Frontal cortex (tissue), 4 donors: ENCODE results near the gene RANGRF. TPM values are rescaled to one million over a fixed set of nuclear protein-coding genes. Genes with fewer than 3 reads are reported as not detected.
A peak's percentile ranks its signal among the peaks of the same experiment; 100 is the strongest.

Experiments
- DNase-seq, 2 donors: peaks; one replicate each; pipeline ENCODE4 v3.0.0; 2012; ENCODE audit warnings: low spot score in 2 of 2
- FAIRE-seq: peaks from 2 replicates; lab custom pipeline; 2012; peaks lifted over from hg19 to GRCh38; lab: Jason Lieb, UNC
- total RNA-seq: library from RNA; depleted of rRNA; stranded (reverse); fragments of >200 nt; gene quantifications from one replicate; pipeline ENCODE4 v1.2.3, GENCODE V29; 2014
- donor health status: control.
- donor health status: control.
- donor health status: control.

Gene RANGRF
- total RNA-seq, 1 donor from 2014 or later: 6.1 TPM

- FAIRE-seq (no peak), DNase-seq (no peak)
Observed at GRCh38 chr17:8272421-8272820, 16.0 kb upstream of the RANGRF start.

GRCh38 chr17:8273884-8274444 is 14.5 kb upstream of the RANGRF start:
- DNase-seq (no peak), FAIRE-seq (no peak)

GRCh38 chr17:8274816-8275215 is 13.7 kb upstream of the RANGRF start:
- FAIRE-seq: no peak
- no peak for DNase-seq

DNA sequence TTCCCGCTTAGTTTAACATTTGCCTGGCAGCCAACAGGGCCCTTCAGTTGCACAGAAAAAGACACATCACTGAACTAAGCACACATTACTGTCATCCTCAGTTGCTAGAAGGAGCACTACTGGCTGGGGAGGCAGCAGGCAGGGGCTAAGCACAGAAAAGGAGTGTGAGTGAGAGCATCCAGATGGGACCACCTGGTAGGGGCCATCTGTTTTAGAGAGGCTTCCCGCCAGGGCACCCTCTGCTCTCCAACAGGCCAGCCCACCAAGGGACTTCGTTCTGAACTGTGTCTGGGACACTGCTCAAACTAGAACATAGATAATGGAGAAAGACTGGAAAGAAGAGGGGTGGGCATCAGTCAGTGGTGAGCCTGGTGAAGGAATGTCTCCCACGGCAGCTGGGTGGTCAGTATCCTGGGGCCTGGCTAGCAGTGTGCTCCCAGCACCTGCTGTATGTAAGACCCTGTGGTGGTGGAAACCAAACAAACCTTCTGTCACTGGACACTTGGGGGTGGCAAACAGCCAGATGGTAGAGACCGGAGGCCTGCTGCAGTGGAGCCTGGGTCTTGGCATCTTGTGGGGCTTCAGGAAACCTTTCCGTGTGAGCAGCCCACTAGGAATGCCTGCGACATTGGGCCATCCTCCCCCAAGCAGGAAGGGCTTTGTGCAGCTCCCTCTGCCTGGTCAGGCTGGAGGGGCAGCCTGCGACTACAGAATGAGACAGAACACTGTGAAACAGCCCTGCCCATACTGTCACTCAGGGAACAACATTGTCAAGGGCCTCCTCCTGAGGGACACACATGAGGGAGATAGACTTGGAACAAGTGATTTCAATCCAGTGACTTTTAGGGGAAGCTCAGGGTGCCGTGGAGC is 12.8 kb upstream of the RANGRF start:
- DNase-seq: no peak
- FAIRE-seq: no peak

GRCh38 chr17:8277317-8277716 is 11.2 kb upstream of the RANGRF start:
- FAIRE-seq: no peak

GRCh38 chr17:8282345-8282744 is 6.1 kb upstream of the RANGRF start:
- DNase-seq: no peak
- FAIRE-seq: no peak

More at GRCh38 chr17:8277317-8277716, 11.2 kb upstream of the RANGRF start:
- no peak for DNase-seq

DNA sequence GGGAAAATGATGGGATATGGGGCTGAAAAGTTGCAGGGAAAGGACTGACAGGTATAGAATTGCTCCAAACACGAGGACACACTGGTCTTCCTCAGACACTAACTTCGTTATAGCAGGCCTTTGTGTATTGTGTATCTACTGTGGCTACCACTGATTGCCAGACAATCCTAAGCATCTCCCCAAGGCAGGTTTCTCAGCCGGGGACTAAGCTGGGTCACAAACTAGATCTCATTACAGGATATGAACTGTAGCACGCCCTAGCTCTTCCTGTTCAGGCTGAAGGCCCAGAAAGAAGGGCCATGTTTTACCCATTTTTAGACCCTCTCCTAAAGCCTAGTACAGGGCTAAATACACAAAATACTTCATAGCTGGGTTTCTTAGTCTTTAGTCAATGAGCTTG is 5.1 kb upstream of the RANGRF start:
- DNase-seq: no peak
- FAIRE-seq: no peak

- FAIRE-seq: no peak
- no peak for DNase-seq
Observed at GRCh38 chr17:8284126-8284525, 4.3 kb upstream of the RANGRF start.

DNA sequence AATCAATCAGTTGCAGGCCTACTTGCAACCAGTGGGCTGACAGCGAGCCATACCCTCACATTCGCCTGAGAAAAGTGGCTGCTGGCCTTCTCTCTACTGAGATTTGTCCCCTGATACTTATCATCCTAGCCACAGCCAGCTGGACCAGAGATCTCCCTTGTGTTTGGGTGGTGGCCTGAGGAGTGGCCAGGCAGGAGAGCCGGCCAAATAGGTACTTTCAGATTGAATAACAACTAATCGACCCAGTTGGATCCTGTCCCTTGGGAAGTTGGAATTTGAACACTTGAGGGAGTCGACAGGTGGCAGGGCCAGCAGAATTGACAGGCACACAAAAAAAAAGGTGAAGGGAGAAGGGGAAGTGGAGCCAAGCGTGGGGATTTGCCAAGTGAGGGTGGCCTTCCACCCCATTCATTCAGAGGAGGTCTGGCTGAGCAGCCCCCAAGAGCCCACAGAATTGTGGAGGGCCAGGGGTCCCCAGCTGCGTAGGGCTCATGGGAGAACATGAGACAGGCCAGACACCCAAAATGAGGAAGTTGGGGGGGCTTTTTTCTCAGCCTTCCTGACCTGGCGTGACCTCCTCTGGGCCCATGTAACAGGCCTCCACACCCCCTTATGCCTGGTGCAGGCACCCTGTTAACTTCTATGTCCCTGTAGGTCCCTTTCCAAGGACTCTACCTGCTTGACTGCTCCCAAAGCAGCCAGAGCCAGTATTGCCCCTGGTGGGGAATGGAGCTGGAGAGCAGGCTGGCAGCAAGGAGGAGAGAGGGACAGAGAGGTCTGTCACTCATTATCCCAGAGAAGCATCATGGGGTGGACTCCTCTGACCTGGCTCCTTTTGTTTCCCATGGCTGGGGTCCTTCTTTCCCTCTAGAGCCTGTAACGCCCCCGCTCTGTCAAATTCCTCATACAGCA is 2.9 kb upstream of the RANGRF start:
- FAIRE-seq: no peak
- DNase-seq: no peak

DNA sequence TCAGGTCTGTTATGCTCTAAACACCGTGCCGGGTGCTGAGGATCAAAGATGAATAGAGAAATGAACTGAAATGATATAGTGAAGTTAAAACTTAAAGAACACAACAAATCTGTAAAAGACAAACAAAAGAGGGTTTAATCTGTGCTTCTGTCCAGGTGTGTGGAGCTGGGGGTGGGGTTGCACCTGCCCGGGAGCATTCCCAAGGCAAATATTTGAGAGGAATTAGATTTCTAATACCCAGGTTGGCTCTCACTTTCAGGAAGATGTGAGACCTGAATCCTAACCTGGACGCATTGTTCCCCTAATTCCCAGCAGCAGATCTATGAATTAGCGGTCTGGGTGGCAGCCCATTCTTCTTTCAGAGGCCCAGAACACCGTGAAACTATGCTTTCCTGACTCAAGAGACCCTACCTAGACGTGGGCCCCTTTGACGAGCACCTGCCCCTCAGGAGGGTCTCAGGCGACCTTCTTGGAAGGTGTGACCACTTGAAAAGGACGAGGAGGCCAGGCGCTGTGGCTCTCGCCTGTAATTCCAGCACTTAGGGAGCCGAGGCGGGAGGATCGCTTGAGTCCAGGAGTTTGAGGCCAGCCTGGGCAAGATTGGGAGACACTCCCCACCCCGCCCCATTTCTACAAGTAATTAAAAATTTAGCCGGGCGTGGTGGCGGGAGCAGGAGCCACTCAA is 677 bp upstream of the RANGRF start:
- DNase-seq (no peak), FAIRE-seq (no peak)

- peak in 1 of 2 donors; percentile 77 for DNase-seq
- no peak for FAIRE-seq
Observed at GRCh38 chr17:8289103-8289397, 580 bp downstream of the RANGRF start.

DNA sequence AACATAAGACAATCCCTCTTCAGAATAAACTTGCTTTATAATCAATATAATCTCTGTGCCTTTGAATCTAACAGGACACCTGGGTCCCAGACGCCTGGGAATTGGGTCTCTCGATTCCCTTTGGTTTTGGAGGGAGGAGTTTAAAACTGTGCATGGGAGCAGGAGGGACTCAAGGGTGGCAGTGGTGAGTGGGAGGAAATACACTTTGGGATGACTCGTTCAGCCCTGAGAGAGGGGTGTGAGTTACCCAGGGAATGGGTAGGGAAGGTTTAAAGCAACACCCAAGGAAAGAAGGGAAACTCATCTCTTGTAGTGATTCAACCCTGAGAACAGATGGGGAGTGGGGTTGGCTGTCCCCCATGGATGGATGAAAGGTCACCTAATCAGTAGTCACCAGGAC is 1.6 kb downstream of the RANGRF start:
- no peak for FAIRE-seq
- no peak for DNase-seq

GRCh38 chr17:8292639-8293395 is 4.3 kb downstream of the RANGRF start:
- DNase-seq (no peak), FAIRE-seq (no peak)

DNA sequence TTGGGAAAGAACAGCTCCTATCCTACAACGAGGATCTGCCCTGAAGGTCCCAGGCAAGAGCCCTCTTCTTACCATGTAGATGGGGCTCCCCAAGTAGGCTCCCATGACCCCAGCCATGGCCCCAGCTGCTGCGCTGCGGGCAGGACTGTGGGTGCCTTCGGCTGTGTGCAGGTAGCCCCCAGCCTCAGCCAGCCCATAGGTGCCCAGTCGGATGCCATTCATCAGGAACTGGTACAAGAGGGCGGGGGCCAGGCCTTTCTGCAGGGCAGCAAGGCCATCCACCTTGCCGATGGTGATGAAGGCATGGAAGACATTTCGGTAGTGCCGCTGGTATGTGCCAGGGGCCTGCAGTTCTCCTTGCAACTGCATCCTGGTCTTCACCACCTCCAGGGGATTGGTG is 5.9 kb downstream of the RANGRF start:
- no peak for FAIRE-seq
- DNase-seq: no peak

DNA sequence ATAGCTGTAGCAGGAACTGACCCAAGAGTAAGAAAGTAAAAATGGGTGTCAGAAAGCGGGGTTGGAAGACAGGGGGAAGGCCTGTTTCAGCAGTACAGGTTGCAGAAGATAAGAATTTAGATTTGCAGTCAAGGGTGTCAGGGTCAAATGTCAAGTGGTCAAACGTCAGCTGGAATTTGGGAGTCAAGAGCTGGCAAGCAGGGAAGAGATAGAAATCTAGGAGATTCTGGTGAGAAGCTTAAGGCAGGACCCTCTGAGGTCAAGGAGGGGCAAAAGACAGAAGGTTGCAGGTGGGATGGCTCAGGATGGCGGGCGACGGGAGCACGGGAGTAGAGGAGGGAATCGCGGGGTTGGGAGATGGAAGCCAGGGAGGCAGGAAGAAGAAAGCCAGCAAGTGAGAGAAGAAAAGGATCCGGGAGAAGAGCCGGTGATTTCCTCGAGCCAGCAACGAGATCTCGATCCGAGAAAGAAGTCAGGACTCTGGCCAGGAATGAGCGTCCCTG is 6.4 kb downstream of the RANGRF start:
- FAIRE-seq: no peak
- no peak for DNase-seq

DNA sequence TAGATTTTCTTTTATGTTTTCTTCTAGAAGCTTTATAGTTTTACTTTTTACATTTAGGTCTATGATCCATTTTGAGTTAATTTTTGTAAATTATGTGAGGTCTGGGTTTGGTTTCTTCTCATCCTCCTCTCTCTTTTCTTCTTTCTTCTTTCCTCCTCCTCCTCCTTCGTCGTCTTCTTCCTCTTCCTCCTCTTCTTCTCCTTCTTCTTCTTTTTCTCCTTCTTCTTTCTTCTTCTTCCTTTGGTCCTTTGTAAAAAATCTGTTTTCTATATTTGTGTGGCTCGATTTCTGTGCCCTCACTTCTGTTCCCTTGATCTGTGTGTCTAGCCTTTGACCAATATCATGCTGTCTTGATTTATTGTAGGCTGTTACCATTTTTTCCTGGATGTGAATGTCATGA is 11.8 kb downstream of the RANGRF start:
- no peak for DNase-seq

DNA sequence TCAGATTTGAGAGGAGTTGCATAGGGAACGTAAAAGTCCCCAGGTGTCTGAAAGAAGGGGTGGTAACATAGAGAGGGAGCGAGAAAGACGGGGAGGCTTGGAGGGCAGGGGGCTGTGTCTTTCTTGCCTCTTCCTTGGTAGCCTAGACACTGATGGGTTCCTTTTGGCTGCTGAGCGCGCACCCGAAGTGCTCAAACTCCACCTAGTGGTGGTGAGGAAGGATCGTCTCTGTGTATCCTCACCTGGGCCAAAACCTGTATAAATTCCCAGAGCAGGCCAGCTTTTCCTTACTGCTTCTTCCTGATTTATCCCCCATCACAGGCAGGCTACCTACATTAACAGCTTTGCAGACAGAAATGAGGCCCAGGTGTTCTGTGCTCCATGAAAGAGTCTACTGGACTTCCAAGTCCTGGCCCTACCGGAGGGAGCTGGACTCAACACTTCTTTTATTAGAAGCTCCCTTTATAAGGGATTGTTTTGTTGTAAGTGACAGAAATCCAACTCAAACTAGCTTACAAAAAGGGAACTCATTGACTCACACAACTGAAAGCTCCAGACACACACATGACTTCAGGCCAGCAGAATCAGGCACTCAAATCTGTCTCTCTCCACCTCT is 12.3 kb downstream of the RANGRF start:
- DNase-seq (peak; percentile 66 to 81), FAIRE-seq (no peak)

More for the DNA sequence above, 11.8 kb downstream of the RANGRF start:
- FAIRE-seq: no peak

DNA sequence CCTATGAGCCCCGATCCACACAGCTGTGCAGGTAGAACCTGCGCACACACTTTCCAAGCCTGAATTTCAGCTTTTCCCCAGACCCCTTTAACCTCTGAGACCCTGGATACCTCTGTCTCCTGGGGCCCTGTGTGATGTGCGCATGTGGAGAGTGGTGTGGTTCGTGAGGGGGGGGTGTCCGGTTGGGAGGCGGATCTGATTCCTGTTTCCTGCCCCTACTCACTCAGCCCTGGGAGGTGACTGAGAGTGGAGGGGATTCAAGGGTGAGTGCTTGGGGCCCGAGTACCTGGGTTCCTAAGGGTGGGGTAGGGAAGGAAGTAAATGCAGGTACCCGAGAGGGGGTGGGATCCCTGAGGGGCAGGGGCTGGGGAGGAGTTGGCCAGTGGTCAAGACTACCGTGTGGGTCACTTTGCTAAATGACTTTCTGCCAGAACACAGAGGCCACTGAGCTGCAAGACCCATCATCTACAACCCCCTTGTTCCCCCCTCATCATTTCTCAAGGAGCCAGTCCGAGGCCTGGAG is 22.2 kb downstream of the RANGRF start:
- DNase-seq (no peak), FAIRE-seq (no peak)
